Ishikawa (cell line): ENCODE data around the gene PDE1A.

Experiments
- CEBPB ChIP-seq: IDR thresholded peaks from 2 replicates; pipeline ENCODE4 v1.6.1; 2012
- CREB1 ChIP-seq: IDR thresholded peaks from 2 replicates; pipeline ENCODE4 v1.6.1; 2012; ENCODE audit warnings: low read depth
- EGR1 ChIP-seq: IDR thresholded peaks from 2 replicates; pipeline ENCODE4 v1.6.1; 2012
- EP300 ChIP-seq: IDR thresholded peaks from 2 replicates; pipeline ENCODE4 v1.6.1; 2012; ENCODE audit warnings: borderline replicate concordance
- FOXM1 ChIP-seq: IDR thresholded peaks from 2 replicates; pipeline ENCODE4 v1.6.1; 2012; ENCODE audit warnings: low read depth, borderline replicate concordance
- NFIC ChIP-seq: IDR thresholded peaks from 2 replicates; pipeline ENCODE4 v1.6.1; 2012
- RAD21 ChIP-seq: IDR thresholded peaks from 2 replicates; pipeline ENCODE4 v1.6.1; 2012; ENCODE audit warnings: low read depth
- TAF1 ChIP-seq: IDR thresholded peaks from 2 replicates; pipeline ENCODE4 v1.6.1; 2012; ENCODE audit warnings: low read depth, mild to moderate bottlenecking
- TCF12 ChIP-seq: IDR thresholded peaks from 2 replicates; pipeline ENCODE4 v1.6.1; 2012; ENCODE audit warnings: low read depth
- TEAD4 ChIP-seq: IDR thresholded peaks from 2 replicates; pipeline ENCODE4 v1.6.1; 2012
- YY1 ChIP-seq: IDR thresholded peaks from 2 replicates; pipeline ENCODE4 v1.6.1; 2012; ENCODE audit warnings: low read depth
- ZBTB7A ChIP-seq: IDR thresholded peaks from 2 replicates; pipeline ENCODE4 v1.6.1; 2012; ENCODE audit warnings: low read depth
- TF ChIP-seq, protein P1 (sequence below): IDR thresholded peaks from 2 replicates; pipeline ENCODE4 v1.6.1; 2012; ENCODE audit warnings: low read depth, mild to moderate bottlenecking
- TF ChIP-seq, protein P2 (sequence below): IDR thresholded peaks from 2 replicates; pipeline ENCODE4 v1.6.1; 2012
- TF ChIP-seq, protein P3 (sequence below): IDR thresholded peaks from 2 replicates; pipeline ENCODE4 v1.6.1; 2012

The PDE1A gene

DNA sequence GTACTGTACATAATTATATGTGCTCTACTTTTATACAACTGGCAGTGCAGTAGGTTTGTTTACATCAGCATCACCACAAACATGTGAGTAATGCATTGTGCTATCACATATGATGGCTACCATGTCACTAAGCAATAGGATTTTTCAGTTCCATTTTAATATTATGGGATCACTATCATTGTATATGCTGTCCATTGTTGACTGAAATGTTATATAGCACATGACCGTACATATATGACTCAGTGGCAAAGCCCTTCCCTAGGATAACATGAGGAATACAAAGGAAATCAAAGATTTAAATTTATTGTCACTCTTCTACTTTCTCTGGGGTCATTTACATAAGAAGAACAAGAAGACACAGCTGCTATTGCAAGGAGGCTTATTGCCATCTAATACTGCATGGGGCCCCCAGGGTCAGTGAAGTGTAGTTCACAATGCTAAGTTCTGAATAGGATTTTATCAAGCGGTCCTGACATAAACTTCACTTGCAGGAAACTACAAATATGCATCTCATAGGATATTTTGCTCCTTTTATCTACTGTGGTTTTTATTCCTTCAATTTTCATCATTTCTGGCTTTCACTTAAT lies 21.8 kb downstream of the PDE1A start:
- TF ChIP-seq TCF12 (no peak), FOXM1 (no peak), YY1 (no peak), EP300 (no peak), CEBPB (no peak), TEAD4 (no peak)

DNA sequence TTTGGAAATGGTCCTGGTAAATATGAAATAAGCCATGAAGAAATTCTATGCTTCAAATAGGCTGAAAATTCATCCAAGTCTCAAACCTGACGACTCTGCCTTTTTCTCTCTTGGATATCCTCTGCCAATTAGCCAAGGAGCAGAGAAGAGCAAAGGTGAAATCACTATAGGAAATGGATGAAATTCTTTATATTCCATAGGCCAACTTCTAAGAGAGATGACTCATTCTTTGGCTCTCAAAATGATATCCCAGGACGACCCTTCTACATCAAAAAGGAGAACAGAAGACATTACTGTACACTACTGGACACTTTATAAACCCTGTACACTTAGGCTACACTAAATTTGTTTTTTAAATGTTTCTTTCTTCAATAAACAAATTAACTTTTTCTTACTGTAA lies 22.7 kb downstream of the PDE1A start:
- no peak for TF ChIP-seq NFIC
- no peak for TF ChIP-seq EGR1
- TF ChIP-seq TEAD4: no peak
- TF ChIP-seq EP300: no peak
- TF ChIP-seq CEBPB: no peak
- TF ChIP-seq RAD21: no peak
- TF ChIP-seq ZBTB7A: no peak
- TF ChIP-seq, protein P1, sequence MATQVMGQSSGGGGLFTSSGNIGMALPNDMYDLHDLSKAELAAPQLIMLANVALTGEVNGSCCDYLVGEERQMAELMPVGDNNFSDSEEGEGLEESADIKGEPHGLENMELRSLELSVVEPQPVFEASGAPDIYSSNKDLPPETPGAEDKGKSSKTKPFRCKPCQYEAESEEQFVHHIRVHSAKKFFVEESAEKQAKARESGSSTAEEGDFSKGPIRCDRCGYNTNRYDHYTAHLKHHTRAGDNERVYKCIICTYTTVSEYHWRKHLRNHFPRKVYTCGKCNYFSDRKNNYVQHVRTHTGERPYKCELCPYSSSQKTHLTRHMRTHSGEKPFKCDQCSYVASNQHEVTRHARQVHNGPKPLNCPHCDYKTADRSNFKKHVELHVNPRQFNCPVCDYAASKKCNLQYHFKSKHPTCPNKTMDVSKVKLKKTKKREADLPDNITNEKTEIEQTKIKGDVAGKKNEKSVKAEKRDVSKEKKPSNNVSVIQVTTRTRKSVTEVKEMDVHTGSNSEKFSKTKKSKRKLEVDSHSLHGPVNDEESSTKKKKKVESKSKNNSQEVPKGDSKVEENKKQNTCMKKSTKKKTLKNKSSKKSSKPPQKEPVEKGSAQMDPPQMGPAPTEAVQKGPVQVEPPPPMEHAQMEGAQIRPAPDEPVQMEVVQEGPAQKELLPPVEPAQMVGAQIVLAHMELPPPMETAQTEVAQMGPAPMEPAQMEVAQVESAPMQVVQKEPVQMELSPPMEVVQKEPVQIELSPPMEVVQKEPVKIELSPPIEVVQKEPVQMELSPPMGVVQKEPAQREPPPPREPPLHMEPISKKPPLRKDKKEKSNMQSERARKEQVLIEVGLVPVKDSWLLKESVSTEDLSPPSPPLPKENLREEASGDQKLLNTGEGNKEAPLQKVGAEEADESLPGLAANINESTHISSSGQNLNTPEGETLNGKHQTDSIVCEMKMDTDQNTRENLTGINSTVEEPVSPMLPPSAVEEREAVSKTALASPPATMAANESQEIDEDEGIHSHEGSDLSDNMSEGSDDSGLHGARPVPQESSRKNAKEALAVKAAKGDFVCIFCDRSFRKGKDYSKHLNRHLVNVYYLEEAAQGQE: no peak
- no peak for TF ChIP-seq TAF1
- TF ChIP-seq, protein P2, sequence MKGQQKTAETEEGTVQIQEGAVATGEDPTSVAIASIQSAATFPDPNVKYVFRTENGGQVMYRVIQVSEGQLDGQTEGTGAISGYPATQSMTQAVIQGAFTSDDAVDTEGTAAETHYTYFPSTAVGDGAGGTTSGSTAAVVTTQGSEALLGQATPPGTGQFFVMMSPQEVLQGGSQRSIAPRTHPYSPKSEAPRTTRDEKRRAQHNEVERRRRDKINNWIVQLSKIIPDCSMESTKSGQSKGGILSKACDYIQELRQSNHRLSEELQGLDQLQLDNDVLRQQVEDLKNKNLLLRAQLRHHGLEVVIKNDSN: no peak
- TF ChIP-seq CREB1: no peak
- TF ChIP-seq FOXM1: no peak
- TF ChIP-seq YY1: no peak
- TF ChIP-seq, protein P3, sequence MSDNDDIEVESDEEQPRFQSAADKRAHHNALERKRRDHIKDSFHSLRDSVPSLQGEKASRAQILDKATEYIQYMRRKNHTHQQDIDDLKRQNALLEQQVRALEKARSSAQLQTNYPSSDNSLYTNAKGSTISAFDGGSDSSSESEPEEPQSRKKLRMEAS: no peak

DNA sequence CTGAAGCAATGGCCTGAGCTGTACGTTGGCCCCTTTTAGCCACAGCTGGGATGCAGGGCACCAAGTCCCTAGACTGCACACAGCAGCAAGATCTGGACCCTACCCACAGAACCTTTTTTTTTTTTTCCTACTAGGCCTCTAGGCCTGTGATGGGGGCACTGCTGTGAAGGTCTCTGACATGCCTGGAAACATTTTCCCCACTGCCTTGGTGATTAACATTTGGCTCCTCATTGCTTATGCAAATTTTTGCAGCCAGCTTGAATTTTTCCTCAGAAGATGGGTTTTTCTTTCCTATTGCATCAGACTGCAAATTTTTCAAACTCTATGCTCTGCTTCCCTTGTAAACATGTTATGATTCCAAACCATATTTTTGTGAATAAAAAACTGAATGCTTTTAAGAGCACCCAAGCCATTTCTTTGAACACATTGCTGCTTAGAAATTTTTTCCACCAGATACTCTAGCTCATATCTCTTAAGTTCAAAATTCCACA lies 33.5 kb downstream of the PDE1A start:
- TF ChIP-seq FOXM1 (no peak), ZBTB7A (no peak), CREB1 (no peak), YY1 (no peak), RAD21 (no peak), CEBPB (no peak), EGR1 (no peak)

DNA sequence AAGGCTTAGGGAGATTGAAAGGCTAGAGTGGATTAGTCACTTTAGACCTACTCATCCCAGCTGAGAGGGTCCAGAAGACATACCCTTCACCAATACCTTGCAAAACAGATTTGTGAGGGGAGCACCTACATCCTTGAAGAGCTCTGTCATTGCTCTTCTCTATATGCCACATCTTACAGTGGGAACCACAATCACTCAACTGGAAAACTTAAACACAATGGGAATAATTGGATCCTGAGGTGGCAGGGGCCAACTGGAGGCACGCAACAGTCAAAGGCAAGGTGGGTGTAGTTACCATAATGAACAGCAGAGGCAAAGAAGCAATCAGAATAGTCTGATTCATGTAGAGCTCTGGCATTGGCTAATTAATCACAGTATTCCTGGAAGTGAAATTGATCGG lies 35.4 kb downstream of the PDE1A start:
- TF ChIP-seq ZBTB7A (no peak), EGR1 (no peak), FOXM1 (no peak)
- TF ChIP-seq, protein P3: no peak
- TF ChIP-seq, protein P2: no peak

DNA sequence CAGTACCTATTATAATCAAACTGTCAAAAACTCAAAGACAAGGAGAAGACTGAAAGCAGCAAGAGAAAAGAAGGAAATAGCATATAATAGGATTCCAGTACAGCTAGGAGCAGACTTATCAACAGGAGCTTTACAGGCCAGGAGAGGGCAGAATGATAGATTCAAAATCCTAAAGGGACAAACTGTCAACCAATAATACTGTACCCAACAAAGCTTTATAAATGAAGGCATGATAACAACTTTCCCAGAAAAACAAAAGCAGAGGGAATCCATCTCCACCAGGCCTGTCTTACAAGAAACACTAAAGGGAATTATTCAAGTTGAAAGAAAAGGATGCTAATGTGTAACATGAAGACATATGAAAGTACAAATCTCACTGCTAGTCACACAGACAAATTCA lies 42.0 kb downstream of the PDE1A start:
- TF ChIP-seq EP300 (no peak), TCF12 (no peak), NFIC (no peak), YY1 (no peak)

DNA sequence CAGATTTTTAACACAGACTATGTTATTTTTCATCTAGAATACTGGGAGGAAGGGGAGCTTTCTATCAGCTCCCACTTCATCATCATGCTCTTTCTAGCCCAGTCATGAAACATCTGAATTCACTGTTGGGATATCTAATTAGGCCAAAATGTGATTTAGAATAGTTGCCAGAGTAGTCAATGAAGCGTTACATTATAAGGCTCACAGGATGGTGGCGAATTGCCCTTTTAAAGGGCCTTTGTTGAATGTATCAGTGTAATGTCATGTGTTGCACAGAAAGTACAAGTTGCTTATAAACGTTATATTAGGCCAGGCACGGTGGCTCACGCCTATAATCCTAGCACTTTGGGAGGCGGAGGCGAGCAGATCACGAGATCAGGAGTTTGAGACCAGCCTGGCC lies 45.6 kb downstream of the PDE1A start:
- TF ChIP-seq EGR1: no peak
- no peak for TF ChIP-seq EP300
- no peak for TF ChIP-seq TAF1
- no peak for TF ChIP-seq TEAD4
- no peak for TF ChIP-seq YY1
- TF ChIP-seq ZBTB7A: no peak
- TF ChIP-seq TCF12: no peak
- no peak for TF ChIP-seq NFIC
- TF ChIP-seq, protein P2: no peak
- no peak for TF ChIP-seq CEBPB
- TF ChIP-seq CREB1: no peak
- no peak for TF ChIP-seq RAD21
- TF ChIP-seq, protein P1: no peak
- TF ChIP-seq FOXM1: no peak
- TF ChIP-seq, protein P3: no peak
